Measurements from ENCODE around the gene SLC22A12.
A peak's percentile ranks its signal among the peaks of the same experiment; 100 is the strongest.

The SLC22A12 gene

DNA sequence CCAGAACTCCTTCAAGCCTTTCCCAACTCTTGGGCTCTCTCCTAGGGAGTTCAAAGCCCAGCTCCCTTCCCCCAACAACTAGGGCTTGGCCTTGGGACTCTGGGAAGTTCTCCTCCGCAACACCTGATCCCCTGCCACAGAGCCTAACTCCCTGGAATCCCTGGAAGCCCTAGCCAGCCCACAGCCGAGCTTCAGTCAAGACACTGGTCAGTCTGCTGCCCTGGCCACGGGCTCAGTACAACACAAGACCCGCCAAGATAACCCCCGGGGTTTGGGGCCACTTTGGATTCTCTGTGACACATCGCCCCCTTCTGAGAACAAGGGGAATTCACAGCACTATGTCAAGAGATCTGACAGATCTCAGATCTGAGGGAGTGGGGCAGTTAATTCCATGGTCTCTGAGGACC is 58.3 kb downstream of the SLC22A12 start:
- peak; percentile 30 for DNase-seq (ENCODE audit: low spot score)

DNA sequence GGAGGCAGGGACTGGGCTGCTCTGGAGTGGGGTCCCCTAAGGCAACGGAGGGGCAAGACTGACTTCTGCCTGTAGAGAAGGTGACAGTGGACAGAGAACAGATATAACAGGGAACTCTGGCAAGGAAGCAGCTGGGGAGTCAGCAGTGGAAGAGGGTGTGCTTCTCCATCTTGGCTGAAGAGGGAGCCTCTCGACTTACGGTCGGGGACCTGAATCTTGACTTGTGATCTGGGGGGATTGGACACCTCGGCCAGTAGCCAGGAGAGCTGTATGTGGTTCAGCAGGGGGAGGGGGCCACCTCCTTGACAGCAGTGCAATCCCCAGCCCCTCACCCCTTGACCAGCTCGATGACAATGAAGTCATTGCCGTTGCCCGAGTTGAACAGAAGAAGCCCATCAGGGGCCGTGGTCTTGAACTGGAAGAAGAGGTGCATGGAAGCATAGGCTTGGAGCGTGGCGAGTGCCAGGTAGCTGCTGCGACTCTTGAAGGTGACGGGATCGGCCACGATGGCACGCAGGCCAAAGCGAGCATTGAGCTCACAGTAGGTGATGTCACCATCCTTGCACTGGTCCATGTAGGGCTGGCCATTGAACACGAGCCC is 60.0 kb downstream of the SLC22A12 start:
- DNase-seq (ENCODE audit: low spot score) = peak; percentile 25
